Activated CD8-positive, alpha-beta memory T cell treated with anti-CD3 and anti-CD28 coated beads, Interleukin-2, amount 50 U/mL, for 24 hours (primary cell): Measurements from ENCODE around the gene ALK.

ENCODE experiments used
- DNase-seq: peaks from one replicate; pipeline ENCODE4 v3.0.0-alpha.2; 2020; ENCODE audit errors: extremely low read depth

The ALK gene

GRCh38 chr2:29715655-29716054, 205.7 kb downstream of the ALK start:
- DNase-seq, result no peak

GRCh38 chr2:29714333-29714732, 207.1 kb downstream of the ALK start:
- DNase-seq, result no peak

- DNase-seq, result no peak
These were observed 215.1 kb downstream of the ALK start for GRCh38 chr2:29706171-29706720.

- no peak for DNase-seq
These were observed 215.8 kb downstream of the ALK start for GRCh38 chr2:29705616-29706015.

- DNase-seq, result no peak
These were observed 218.1 kb downstream of the ALK start for GRCh38 chr2:29703336-29703735.

GRCh38 chr2:29702276-29702675, 219.1 kb downstream of the ALK start:
- DNase-seq, result no peak

GRCh38 chr2:29700560-29700959, 220.8 kb downstream of the ALK start:
- DNase-seq, result no peak

- no peak for DNase-seq
These were observed 222.3 kb downstream of the ALK start for GRCh38 chr2:29699045-29699444.

- no peak for DNase-seq
These were observed 223.2 kb downstream of the ALK start for GRCh38 chr2:29698216-29698615.

- DNase-seq, result no peak
These were observed 223.7 kb downstream of the ALK start for GRCh38 chr2:29697715-29698114.

- DNase-seq, result no peak
These were observed 224.2 kb downstream of the ALK start for GRCh38 chr2:29697181-29697580.

GRCh38 chr2:29694741-29695140, 226.6 kb downstream of the ALK start:
- DNase-seq, result no peak

- no peak for DNase-seq
These were observed 229.9 kb downstream of the ALK start for GRCh38 chr2:29691391-29691950.

- DNase-seq, result no peak
These were observed 231.7 kb downstream of the ALK start for GRCh38 chr2:29689666-29690065.

- DNase-seq, result no peak
These were observed 233.0 kb downstream of the ALK start for GRCh38 chr2:29688429-29688828.

- DNase-seq, result no peak
These were observed 234.3 kb downstream of the ALK start for GRCh38 chr2:29687121-29687520.

GRCh38 chr2:29676886-29677453, 244.4 kb downstream of the ALK start:
- no peak for DNase-seq

GRCh38 chr2:29664578-29664977, 256.8 kb downstream of the ALK start:
- DNase-seq, result no peak

GRCh38 chr2:29663268-29663667, 258.1 kb downstream of the ALK start:
- no peak for DNase-seq

GRCh38 chr2:29662861-29663260, 258.5 kb downstream of the ALK start:
- DNase-seq, result no peak

- DNase-seq, result no peak
These were observed 261.2 kb downstream of the ALK start for GRCh38 chr2:29660201-29660600.

- DNase-seq, result no peak
These were observed 262.2 kb downstream of the ALK start for GRCh38 chr2:29659178-29659577.

- no peak for DNase-seq
These were observed 263.7 kb downstream of the ALK start for GRCh38 chr2:29657674-29658073.
